Keratinocyte (primary cell): ENCODE results near the gene ELAVL3.

Experiments used
- EZH2 ChIP-seq: IDR thresholded peaks from one replicate; pipeline ENCODE4 v1.6.1; 2012; ENCODE audit warnings: inconsistent platforms, mild to moderate bottlenecking, low read length, moderate library complexity
- TF ChIP-seq, protein P1 (sequence below), 3 experiments: IDR thresholded peaks in 1 of 3; conservative IDR thresholded peaks in 1 of 3; optimal IDR thresholded peaks in 1 of 3; 2 replicates in 2 of 3; 3 replicates in 1 of 3; pipeline versions ENCODE3 to v1.5.1; 2011; ENCODE audit warnings: low read length in 3 of 3, mild to moderate bottlenecking in 3 of 3, moderate library complexity in 2 of 3, control low read depth in 1 of 3, inconsistent platforms in 1 of 3; ENCODE audit not compliant: insufficient read depth in 2 of 3; ENCODE audit errors: extremely low read depth in 1 of 3

- TF ChIP-seq, protein P1, sequence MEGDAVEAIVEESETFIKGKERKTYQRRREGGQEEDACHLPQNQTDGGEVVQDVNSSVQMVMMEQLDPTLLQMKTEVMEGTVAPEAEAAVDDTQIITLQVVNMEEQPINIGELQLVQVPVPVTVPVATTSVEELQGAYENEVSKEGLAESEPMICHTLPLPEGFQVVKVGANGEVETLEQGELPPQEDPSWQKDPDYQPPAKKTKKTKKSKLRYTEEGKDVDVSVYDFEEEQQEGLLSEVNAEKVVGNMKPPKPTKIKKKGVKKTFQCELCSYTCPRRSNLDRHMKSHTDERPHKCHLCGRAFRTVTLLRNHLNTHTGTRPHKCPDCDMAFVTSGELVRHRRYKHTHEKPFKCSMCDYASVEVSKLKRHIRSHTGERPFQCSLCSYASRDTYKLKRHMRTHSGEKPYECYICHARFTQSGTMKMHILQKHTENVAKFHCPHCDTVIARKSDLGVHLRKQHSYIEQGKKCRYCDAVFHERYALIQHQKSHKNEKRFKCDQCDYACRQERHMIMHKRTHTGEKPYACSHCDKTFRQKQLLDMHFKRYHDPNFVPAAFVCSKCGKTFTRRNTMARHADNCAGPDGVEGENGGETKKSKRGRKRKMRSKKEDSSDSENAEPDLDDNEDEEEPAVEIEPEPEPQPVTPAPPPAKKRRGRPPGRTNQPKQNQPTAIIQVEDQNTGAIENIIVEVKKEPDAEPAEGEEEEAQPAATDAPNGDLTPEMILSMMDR (optimal IDR thresholded peaks at IDR 0.05 in 1 of 3, IDR thresholded peaks at IDR 0.05 in 1 of 3, conservative IDR thresholded peaks at IDR 0.05 in 1 of 3; ENCODE audit: extremely low read depth in 1 of 3, insufficient read depth in 2 of 3, low read length in 3 of 3): no peak
- TF ChIP-seq EZH2: no peak
Measured at GRCh38 chr19:11418094-11418548, 62.7 kb downstream of the ELAVL3 start.
